Smooth muscle cell of the brain vasculature (primary cell): ENCODE results near the gene SSTR5.

Experiments
- DNase-seq: peaks from one replicate; pipeline ENCODE4 v3.0.0-alpha.2; 2012; ENCODE audit warnings: low read depth, low spot score

Gene SSTR5

DNA sequence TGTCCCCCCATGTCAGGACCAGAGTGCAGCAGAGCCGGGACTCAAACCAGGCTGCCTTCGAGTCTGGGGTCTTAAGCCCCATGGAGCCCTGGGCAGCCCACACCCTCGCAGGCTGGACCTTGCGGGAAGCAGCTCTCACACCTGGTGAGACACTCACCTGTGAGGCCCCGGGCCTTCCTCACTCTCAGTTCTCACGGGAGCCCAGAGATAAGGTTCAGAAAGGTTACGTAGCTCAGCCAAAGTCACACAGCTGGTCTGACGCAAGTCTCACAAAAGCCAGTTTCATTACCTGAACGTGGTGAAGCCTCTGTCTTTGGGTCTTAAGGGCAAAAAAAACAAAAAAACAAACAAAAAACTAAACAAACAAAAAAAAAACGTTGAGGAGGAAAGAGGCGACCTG lies 32.8 kb upstream of the SSTR5 start:
- no peak for DNase-seq

DNA sequence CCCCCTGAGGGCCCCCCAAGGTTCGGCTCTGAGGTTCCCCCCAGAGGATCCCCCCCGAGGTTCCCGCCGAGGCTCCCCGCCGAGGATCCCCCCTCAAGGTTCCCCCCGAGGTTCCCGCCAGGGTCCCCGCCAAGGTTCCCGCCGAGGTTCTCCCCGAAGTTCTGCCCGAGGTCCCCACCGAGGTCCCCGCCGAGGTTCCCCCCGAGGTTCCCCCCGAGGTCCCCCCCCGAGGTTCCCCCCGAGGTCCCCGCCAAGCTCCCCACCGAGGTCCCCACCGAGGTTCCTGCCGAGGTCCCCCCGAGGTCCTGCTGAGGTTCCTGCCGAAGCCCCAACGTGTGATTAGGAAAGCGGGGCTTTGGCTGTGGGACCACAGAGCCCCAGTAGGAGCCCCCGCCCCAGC lies 32.2 kb upstream of the SSTR5 start:
- DNase-seq: no peak

DNA sequence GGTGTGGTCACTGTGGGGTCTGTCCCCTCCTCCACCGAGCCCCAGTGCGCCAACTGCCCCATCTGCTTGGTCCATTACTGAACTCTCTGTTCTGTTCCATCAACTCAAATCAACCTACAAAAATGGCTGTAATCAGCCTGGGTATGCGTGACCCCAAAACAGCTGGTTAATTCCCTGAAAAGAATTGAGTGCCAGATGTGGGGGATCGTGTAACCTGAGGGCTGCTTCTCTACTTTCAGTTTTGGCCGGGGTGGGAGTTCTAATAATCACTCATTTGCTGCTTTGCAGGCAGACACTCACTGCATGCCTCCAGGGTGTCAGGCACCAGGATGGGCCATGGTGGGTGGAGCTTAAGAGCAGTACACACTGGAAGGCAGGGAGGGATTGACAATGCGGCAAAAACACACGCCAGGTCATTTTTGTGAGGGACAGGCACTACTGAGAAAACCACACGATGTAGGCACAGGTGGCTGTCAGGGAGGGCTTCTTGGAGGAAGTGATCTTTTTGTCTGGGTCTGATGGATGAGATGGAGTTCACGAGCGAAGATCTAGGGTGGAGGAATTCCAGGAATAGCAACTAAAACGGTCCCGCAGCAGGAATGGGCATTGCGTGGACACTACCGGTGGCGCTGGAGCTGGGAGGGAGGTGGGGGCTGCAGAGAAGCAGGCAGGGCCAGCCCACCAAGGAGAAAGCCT lies 30.4 kb upstream of the SSTR5 start:
- DNase-seq: no peak

DNA sequence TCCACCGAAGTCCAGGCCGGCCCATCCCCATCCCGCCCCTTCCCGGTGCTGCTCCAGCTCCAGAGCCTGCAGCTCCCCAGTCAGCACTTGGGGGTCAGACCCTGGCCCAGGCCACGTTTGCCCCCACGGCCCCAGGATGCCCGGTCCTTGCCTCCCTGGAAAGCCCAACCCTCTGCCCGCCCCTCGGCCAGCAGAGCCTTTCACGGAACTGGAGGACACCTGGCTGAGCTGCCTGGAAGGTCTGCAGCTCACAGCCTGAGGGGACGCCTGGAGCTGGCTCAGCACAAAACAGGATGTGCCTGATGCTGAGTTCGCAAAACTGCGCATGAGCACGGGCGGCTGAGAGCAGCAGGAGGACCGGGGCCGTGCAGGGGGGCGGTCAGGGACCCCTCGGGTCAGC lies 29.7 kb upstream of the SSTR5 start:
- no peak for DNase-seq

DNA sequence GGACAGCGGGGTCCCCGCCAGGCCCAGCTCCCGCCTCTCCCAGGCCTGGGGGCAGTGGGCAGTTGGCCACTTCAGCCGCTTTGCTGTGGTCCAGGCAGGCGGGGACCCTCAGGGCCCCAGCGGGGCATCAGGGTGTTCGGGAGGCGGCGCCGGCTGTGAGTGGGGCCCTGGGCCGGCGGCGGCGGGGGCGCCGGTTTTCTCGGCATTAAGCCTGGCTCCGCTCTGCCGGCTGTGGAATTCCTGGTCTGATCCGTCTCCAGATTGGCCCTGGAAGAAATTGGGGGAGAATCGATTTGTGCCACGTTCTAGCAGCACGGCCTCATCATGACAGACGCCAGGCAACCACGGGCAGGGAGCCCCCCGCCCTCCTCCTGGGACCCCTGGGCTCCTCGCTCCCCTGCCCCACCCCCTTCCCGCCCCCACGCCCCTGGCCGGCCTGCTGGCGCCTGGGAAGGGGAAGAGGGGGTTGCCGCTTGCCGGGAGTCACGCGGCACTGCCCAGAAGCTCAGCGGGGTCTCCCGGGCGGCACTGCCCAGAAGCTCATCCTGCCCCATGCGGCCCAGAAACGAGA lies 28.6 kb upstream of the SSTR5 start:
- no peak for DNase-seq

DNA sequence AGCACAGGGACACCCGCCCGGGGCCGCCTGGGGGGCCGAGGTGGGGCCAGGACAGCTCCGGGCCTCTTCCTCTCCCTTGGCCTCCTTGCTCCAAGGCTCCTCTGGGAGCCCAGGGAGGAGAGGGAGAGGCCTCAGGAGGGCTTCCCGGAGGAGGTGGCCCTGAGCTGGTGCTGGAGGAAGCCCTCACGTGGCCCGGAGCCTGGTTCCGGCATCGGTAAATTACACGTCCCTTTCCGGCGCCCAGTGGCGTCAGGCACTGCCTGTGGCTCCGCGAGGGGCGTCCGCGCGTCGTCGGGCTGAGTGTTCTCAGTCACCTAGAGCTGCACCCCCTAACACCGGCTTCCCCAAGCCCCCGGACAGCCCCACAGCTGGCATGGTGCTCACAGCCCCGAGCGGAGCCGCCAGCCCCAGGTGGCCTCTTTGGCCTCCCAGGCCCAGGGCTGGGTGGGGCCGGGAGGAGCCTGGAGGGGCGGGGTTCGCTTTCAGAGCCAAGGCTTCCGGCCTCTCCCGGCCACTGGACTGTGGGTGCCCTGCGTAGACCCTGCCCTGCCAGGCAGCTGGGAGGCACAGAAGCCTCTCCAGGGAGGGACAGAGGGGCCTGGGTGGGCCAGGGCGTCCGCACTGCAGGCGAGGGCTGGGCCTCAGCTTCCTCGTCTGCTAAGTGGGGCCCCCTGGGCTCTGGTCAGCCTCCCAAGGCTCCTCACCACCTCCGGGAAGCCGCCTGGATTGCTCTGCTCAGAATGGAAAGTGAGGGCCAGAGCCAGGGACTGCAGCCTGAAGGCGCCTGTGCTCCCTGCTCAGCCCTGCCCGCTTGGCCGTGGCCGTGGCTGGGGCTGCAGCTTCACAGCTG lies 27.9 kb upstream of the SSTR5 start:
- no peak for DNase-seq

DNA sequence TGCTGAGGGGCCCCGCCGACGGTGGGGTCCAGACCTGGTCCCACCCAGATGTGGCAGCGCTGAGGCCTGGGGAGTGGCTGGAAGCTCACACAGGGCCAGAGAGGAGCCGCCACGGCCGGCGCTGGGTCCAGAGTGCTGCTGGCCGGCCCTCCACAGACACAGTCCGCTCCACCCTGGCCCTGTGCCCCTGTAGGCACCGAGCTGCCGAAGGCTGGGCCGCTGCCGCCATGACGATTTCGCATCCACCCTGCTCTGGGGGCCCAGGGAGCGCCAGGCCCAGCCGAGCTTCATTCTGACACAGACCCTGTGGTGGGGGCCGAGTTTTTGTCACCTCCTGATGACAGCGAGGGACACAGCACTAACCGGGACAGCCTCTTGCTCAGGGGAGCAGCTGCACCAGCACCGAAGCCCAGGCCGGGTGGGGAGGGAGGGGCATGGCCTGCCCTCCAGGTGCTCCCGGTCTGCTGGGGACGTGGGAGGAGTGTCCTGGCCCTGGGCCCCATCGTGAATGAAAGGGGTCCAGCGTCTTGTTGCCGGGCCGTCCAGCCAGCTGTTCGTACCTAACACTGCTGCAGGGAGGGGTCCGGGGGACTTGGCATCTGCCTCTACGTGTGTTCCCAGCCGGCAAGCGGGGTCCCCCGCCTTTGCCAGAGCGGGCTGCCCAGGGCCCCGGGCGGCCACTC lies 27.1 kb upstream of the SSTR5 start:
- no peak for DNase-seq

DNA sequence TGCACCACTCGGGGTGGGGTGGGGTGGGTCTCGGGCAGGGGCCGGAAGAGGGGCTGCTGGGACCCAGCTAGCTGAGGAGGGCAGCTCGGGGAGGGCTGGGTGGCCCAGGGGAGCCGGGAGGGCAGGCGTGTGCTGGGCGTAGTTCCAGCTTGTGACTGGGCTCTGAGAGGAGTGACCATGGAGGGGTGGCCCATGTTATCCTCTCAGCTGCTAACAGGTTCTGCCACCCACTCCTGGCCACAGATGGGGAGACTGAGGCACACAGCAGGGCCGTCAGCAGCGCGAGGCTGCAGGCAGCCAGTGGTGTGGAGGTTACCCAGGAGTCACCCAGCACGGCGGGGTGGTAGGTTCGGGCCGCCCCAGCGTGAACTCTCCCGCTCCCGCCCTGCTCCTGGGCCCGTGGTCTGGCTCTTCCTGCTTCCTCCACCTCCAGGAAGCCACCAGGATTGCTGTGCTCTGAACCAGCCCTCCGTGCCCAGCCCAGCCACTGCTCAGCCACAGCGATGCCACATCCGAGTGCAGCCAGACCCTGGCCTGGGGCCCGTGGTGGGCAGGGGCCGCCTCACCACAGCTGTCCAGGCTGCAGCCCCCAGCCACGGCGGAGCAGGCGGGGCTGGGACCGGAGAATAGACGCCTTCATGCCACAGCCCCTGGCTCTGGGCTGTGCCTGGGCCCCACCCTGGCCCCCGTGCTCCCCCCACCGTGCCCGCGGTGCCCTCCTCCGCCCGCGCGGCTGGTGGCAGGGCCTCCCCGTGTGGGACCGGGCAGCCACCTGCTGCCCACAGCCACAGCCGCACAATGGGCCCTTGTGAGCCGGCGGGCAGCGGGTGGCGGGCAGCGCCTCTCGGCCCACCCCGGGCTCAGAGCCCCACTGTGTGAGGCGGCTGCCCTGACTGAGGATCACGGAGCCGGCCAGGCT lies 26.3 kb upstream of the SSTR5 start:
- DNase-seq: no peak

DNA sequence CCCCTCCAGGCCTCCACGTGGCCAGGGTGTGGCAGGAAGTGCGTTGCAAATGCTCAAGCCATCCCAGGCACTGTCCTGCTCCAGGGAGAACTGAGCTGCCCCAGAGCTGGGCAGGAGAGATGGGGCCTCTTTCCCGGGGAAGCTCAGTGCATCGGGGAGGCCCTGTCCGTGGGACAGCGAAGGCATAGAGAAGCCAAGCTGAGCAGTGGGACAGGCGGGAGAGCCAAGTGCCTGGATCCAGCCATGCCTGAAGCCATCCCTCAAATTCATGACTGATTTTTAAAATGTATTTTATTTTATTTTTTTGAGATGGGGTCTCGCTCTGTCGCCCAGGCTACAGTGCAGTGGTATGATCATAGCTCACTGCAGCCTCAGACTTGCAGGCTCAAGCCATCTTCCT lies 25.4 kb upstream of the SSTR5 start:
- no peak for DNase-seq

DNA sequence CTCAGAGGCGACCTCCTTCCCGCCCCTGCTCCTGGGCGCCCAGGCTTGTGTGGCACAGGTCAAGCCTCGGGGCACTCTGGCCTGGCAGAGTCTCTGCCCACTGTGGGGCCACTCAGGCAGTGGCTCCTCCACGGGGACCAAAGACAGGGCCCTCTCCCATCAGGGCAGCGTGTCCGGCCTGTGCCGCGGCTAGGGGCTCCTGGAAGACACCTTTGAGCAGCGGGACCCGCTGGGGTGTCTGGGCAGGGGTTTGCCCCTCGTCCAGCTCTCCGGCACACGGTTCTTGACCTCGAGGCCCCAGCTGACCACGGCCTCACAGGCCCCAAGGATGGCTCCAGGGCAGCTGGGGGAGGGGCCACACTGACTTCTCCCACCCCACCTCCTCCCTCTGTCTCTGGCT lies 24.7 kb upstream of the SSTR5 start:
- no peak for DNase-seq

DNA sequence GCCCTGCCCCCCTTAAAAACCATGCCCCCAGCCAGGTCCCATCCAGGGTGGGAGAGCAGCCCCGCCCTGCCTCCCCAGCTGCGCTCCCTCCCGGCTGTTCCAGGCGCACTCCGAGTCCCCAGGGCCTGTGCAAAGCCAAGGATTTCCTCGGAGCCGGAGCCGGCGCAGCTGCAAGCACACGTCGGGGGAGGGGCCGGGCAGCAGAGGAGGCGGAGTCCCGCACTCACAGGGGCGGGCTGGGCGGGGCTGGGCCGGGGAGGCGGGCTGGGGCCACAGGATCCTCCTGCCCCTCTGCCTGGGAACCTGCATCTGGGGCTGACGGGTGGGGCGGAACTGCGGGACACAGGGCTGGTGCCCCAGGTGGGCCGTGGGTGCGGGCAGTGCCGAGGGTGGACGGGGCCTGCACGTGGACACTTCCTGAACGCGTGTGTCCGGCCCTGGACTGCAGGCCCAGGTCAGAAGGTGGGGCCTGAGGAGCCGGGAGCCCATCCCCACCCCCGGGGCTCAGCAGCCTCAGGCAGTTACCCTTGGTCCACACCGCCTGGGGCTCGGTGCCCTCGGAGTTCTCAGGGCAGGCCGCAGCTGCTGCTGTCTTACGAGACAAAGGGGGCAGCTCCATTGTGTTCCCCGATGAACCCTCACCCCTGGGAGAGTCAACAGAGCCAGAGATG lies 24.0 kb upstream of the SSTR5 start:
- DNase-seq: no peak

DNA sequence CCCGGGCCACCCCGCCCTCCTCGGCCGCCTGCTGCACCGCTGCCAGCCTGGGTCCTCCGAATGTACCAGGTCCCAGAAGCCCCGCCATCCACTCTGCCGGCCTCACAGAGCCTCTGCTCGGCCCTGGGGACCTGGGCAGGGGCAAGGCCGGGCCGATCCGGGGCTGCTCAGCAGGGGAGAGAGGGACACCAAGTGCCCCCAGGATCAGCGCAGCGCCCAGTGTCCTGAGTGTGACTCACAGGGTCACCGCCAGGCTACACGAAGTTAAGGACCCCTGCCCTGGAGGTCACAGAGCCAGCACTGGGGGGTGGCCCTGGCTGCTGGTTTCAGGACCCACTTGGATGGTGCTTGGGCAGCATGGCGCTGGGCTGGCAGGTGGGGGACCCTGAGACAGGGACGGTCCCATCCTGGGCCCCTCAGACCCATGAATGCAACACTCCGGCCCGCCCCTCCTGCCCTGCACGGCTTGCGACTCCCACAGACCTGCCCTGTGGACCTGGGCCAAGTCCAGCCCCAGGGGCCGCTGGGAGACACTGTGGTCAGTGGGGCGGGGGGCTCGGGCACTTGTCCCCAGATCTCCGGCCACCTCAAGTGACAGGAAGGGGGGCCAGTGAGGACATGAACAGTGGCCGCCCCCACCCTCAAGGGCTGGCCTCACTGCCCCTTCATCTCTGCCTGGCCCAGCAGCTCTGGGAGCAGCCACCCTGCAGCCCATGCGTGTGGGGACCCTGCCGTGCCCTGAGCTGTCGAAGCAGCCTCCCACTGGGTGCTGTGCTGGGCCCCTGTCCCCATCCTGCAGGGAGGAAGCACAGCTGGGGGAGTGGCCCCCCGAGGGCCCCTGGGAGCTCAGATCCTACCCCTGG lies 23.2 kb upstream of the SSTR5 start:
- no peak for DNase-seq

DNA sequence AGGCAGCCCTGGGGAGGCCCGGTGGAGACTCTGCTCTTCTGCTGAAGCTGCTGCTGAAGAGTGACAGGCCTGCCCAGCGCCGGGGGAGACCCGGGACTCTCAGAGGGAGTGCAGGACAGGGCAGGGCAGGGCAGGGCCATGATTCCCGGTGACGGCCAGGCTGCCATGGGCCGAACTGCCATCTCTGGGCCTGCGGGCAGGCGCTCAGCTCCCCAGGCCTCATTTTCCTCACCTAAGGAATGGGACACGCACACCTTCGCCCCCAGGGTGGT lies 22.6 kb upstream of the SSTR5 start:
- DNase-seq: no peak

DNA sequence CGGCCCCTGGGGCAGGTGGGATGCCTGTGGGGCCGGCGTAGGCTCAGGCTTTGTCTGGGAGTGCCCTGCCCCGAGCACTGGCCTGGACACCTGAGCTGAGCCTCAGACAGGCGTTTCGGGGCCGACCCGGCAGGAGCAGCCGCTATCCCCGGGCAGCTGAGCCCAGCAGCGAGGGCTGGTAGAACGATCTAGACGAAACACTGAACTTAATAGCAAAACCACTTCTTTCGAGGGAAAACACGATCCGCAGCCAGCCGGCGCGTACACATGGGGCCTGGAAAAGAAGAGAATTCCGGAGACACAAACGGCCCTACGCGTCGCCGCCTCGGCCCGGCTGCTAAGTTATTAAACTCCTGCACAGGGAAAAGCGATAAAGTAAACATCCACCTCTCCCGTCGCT lies 22.0 kb upstream of the SSTR5 start:
- no peak for DNase-seq

DNA sequence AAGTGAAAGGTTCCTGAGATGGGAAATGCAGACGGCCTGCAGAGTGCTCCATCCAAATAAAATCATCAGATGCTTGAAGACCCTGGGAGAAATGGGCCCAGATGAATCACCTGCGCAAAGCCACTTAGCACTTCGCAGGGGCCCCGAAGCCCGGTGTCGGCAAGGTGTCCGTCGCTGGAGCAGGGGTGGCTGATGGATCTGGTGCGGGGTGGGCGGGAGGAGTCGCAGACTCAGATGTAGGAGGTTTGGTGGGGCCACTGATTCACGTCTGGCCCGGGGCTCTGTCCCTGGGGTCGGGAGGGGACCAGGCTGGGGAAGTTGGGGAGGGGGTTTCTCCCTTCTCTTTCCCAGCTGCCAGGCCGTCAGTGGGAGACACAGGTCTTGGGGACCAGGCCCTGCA lies 21.6 kb upstream of the SSTR5 start:
- DNase-seq: no peak

DNA sequence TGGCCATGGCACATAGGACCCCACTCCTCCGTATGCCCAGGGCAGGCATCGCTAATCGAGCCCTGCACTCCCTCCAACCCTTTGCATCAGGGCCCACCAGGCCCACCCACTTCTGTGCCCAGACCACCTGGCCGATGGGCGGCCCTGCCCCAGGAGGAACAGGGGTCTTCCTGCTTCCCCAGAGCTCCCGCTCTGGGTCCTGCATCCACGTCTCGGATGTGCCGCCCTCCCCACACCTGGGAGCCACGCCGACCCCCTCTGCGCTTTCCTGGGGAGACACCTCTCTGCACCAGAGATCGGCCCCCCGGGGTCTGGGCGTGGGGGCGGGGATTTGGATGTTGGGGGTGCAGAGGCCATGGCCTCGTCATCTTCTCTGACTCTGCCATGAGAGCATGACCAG lies 21.1 kb upstream of the SSTR5 start:
- DNase-seq: no peak

DNA sequence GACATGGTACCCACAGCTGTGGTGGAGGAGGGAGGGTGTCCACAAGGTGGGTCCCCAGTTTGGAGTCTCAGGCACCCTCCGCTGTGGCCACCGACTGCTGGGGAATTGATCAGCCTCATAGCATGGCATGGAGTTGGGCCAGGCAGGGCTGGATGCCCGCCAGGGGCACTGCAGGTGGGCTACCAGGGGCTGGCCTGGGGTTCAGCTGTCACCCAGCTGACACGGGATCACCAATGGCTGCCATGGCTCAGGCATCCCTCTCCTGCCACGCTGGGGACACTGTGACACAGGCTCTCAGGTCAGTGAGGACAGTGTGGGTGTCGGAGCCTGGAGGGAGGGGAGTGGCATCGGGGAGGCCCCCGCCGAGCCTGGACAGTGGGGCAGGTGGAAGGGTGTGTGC lies 19.8 kb upstream of the SSTR5 start:
- no peak for DNase-seq

DNA sequence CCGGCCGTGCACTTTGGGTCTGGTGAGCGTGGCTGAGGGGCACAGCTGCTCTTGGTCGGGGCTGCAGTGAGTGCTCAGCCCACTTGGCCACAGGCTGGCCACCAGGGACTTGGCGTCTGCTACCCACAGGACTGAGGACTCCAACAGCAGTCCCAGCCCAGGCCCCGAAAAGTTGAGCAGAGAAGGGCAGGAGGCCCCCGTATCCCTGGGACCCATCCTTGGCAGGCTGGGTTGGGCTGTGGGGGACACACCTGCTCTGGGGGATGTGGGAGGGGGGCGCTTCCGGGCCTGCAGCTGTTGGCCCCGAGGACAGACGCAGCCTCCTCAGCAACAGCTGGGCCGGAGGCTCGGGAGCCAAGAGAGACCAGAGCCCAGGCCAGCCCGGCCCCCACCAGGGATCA lies 19.4 kb upstream of the SSTR5 start:
- DNase-seq: no peak

DNA sequence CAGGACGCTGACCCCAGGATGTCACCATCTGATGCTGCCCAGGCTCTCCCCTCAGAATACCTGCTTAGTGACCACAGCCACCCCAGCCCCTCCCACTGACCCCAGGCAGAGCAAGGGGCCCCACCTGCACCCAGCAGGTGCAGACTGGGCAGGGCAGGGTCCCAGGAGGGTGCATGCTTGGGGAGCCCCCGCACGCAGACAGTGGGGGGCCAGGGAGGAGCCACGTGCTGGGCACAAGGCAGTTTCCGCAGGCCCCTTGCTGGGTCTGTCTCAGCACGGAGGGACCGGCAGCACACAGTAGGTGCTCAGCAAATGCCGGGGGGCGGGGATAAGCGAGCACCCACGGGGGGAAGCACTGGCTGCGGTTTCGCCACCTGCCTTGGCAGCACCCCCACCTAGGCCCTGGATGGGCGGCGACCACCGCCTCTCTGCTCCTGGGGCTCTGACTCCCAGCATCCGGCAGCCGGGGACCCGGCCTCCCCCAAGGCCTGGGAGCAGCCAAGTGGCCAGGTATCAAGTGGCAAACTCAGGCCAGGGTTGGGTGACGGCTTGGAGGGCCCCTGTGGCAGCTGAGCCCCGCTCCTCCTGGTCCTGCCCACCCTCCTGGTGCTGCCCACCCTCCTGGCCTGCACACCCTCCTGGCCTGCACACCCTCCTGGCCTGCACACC lies 18.7 kb upstream of the SSTR5 start:
- no peak for DNase-seq
